Fibroblast of the aortic adventitia (primary cell): ENCODE data around the gene KRTAP10-12. TPM values are rescaled to one million over a fixed set of nuclear protein-coding genes. Genes with fewer than 3 reads are reported as not detected.
"Not testable (repeated sequence)": the region's sequence is repeated elsewhere in the genome, so short reads cannot be mapped to it uniquely, and the experiment has no call there.

Experiments
- DNase-seq: peaks from one replicate; pipeline ENCODE4 v3.0.0-alpha.2; 2010; ENCODE audit warnings: low read depth
- H3K4me3 ChIP-seq: 2 replicates; pipeline ENCODE4 v1.5.1; 2011; ENCODE audit warnings: low read depth, mild to moderate bottlenecking, control low read depth, low read length, moderate library complexity
- total RNA-seq: library from RNA; depleted of rRNA; stranded (reverse); fragments of >200 nt; gene quantifications from 2 replicates; pipeline ENCODE4 v1.2.3, GENCODE V29; 2012; ENCODE audit warnings: low replicate concordance
- TF ChIP-seq, protein P1 (sequence below): IDR thresholded peaks from 2 replicates; pipeline ENCODE4 v1.5.1; 2011; ENCODE audit warnings: mild to moderate bottlenecking, low read length, control low read depth, inconsistent platforms; ENCODE audit not compliant: insufficient read depth

The KRTAP10-12 gene, protein sequence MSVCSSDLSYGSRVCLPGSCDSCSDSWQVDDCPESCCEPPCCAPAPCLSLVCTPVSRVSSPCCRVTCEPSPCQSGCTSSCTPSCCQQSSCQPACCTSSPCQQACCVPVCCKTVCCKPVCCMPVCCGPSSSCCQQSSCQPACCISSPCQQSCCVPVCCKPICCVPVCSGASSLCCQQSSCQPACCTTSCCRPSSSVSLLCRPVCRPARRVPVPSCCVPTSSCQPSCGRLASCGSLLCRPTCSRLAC
- total RNA-seq = not detected in 2 replicates

- DNase-seq, H3K4me3 ChIP-seq: not testable (repeated sequence)
Observed at GRCh38 chr21:44697172-44697810, at the start of gene KRTAP10-12. KRTAP10-12 (plus strand) TSS chr21:44697172; CDS start chr21:44697202, 30 bp downstream.

GRCh38 chr21:44647222-44647552, 49.8 kb upstream of the KRTAP10-12 start:
- TF ChIP-seq, protein P1, sequence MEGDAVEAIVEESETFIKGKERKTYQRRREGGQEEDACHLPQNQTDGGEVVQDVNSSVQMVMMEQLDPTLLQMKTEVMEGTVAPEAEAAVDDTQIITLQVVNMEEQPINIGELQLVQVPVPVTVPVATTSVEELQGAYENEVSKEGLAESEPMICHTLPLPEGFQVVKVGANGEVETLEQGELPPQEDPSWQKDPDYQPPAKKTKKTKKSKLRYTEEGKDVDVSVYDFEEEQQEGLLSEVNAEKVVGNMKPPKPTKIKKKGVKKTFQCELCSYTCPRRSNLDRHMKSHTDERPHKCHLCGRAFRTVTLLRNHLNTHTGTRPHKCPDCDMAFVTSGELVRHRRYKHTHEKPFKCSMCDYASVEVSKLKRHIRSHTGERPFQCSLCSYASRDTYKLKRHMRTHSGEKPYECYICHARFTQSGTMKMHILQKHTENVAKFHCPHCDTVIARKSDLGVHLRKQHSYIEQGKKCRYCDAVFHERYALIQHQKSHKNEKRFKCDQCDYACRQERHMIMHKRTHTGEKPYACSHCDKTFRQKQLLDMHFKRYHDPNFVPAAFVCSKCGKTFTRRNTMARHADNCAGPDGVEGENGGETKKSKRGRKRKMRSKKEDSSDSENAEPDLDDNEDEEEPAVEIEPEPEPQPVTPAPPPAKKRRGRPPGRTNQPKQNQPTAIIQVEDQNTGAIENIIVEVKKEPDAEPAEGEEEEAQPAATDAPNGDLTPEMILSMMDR = no peak
- no peak for DNase-seq
- no peak overlapping the region for H3K4me3 ChIP-seq

DNA sequence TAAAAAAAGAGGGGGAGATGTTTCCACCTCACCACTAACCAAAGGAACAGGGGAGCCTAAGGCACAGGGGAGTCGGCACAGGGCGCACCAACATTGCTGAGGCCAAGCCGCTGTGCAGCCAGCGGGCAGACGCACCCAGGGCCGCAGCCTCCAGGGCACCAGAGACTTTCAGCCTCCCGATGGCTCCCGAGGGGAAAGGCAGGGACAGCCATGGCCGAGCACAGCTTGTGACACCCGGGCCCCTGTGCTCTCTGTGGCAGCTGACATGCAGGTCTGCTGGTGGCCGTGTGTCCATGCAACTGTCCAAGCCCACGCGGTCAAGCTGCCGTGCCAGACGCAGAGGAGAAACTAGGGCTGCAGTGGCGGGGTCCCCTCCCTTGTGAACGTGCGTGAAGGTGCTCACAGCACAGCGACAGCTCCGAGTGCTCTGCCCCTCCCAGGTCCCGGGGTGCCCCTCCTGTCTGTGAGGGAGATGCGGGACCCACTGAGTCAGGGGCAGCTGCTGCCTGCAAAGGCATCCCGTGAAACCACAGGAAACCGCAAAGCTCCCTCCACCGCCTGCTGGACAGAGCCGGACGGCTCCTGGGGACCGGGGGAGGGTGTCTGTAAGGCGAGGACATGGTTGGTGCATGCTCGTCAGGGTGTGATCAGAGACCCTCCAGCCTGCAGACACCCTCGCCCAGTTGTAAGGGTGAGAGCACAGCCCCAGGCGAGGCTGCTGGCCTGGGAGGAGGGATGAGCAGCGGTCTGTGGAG, 48.2 kb upstream of the KRTAP10-12 start:
- DNase-seq = no peak
- TF ChIP-seq, protein P1 = no peak
- H3K4me3 ChIP-seq = no peak overlapping the region

GRCh38 chr21:44649521-44650100, 47.4 kb upstream of the KRTAP10-12 start:
- TF ChIP-seq, protein P1 = no peak
- no peak overlapping the region for H3K4me3 ChIP-seq
- DNase-seq = no peak

DNA sequence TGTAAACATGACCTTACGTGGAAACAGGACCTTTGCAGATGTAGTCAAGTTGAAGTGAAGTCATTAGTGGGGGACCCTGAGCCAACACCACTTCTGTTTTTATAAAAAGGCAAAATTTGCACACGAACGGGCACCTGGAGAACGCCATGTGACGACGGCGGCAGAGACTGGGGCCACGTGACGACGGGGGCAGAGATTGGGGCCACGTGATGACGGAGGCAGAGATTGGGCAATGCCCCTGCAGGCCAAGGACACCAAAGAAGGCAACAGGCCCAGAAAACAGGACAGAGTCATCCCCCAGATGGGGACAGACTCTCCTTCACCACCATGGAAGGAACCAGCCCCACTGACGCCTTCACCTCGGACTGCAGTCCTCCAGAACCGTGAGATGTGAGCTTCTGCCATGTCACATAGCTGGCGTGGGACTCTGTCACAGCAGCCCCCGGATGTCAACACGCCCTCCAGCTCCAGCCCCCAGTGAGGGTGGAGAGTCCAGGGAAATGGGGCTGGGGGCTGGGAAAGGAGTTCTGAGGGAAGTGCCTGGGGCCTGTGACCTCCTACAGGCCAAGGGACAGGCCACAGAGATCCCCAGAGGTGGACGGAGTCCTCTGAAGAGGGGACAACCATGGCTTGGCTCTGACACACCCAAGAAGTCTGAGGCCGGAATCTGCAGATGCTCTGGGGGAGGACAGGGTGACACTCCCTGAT, 46.6 kb upstream of the KRTAP10-12 start:
- no peak overlapping the region for H3K4me3 ChIP-seq
- TF ChIP-seq, protein P1 = no peak
- no peak for DNase-seq

GRCh38 chr21:44650973-44651675, 45.8 kb upstream of the KRTAP10-12 start:
- DNase-seq = no peak

More at GRCh38 chr21:44650973-44651675, 45.8 kb upstream of the KRTAP10-12 start:
- TF ChIP-seq, protein P1 = no peak
- no peak overlapping the region for H3K4me3 ChIP-seq
